ENCODE results near the gene CTNNA2.

- TF ChIP-seq CTCF (IDR thresholded peaks at IDR 0.05) = no peak
- no peak for TF ChIP-seq POLR2AphosphoS5 (IDR thresholded peaks at IDR 0.05; ENCODE audit: low read depth, low read length)
- TF ChIP-seq REST (IDR thresholded peaks at IDR 0.05; ENCODE audit: insufficient read depth in 1 of 2, low read depth in 2 of 2, low read length in 1 of 2) = no peak
These were observed 809.6 kb downstream of the CTNNA2 start for GRCh38 chr2:80322311-80322920.

Data from Panc1 (cell line).